Stimulated activated CD8-positive, alpha-beta memory T cell treated with anti-CD3 and anti-CD28 coated beads, Interleukin-4, amount 100 ng/mL, for 1 hour (primary cell): Measurements from ENCODE around the gene SETD5.
"Not testable (repeated sequence)": the region's sequence is repeated elsewhere in the genome, so short reads cannot be mapped to it uniquely, and the experiment has no call there.

Source experiments
- DNase-seq, 2 donors: peaks; one replicate each; pipeline ENCODE4 v3.0.0-alpha.2; 2020; ENCODE audit warnings: low read depth in 2 of 2, low spot score in 1 of 2

The SETD5 gene

DNA sequence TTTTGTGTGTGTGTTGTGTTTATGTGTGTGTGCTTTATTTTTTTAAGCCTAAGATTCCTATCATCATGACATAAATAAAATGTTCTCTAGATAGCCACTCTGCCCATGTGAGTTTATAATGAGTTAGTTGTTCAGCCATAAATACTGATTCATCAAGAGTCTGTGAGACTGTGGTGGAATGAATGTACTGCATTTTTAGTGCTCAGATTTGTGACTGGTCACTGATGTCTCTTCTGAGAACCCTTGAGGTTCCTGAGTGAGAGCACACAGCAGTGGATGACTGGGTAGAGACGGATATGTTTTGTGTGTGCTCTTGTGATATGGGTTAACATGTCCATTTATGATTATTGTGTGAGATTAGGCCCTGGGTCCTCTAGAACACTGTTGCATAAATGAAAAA is 51.2 kb downstream of the SETD5 start:
- DNase-seq: no peak

DNA sequence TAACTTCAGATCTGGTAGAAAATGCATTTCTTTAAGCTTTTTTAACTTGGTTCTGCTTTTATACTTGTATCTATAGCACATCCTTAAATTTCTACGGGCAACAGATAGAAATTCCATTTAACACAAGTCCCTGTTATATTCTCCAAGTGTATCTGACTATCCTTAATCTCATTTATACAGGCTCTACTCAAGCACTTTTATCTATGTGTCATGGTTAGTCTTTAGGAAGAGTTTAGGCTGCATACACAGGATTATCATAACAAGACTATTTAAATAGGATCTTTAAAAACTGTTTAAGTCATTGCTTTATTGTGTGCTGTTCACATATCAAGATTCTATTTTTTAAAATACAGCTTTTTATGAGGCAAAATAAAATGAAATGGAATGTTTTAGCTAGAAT is 52.7 kb downstream of the SETD5 start:
- DNase-seq: no peak

DNA sequence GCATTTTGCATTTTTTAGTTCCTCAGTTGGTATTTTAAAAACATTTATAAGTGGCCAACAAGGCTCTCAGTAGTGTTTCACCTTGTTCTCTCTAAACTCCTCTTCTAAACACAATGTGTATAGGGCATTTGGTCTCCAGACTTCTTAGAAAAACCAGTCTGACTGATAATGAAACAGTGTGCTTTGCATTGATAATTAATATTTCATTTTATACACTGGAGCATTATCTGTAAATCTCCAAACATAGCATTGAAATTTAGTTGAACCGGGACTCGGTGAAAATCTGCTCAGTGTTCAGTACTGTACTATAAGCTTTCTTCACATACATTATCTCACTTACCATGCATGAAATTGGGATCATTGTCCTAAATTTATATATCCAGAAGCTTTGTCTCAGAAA is 53.6 kb downstream of the SETD5 start:
- no peak for DNase-seq

DNA sequence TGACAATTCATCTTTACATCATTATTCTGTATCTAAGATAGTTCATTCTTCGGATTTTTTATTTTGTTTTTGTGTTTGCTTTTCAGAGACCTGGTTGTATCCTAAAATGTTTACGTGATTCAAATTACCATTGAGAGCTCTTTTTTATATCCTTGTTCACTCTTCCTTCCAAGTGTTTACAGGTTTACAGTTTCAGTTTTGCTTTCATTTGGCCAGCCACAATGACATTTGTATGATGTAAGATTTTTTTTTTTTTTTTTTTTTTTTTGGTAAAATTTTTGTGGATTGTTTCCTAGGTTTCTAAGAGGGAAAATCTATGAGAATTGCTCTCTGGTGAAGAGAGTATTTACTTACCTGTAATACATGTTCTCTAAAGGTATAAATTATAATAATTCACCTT is 55.0 kb downstream of the SETD5 start:
- no peak for DNase-seq

DNA sequence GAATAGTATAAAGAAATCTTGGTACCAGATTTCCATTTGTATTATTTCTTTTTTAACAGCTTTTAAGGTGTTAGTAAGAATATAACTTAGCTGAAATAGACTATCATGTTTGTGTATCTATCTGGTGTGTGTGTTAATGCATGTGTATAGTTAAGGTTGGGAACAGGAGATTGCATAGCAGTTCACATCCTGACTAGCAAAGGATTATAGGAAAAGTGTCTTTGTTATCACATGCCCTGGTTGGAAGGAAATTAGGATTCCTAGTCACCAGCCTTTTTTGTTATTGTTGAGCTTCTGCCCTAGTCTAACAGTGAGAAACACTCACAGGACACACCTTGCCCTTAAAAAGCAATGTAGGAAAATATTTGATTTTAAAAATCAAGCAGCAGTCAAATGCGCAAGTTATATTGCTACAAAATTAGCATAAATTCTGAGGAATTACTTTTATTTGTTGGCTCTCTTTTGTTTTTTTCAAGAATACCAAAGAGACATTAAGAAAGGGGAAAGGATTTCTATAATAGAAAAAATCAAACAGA is 58.2 kb downstream of the SETD5 start:
- no peak for DNase-seq

DNA sequence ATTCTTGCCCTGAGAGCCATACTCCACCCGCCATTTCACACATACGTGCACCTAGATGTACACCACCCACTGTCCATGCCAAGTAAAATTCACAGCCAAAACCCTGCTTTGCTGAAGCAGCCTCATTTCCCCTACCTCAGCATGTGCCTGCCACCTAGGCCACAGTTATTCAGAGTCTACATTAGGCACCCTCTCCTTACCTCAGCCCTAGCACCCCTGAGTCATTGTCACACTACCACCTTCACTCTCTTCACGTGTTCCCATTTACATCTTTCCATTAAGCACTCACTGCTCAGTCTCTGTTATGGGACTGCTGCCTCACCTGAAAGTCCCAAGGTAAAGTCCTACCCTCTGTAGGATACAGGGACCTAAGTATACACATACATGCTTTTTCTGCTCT is 70.0 kb downstream of the SETD5 start:
- no peak for DNase-seq

DNA sequence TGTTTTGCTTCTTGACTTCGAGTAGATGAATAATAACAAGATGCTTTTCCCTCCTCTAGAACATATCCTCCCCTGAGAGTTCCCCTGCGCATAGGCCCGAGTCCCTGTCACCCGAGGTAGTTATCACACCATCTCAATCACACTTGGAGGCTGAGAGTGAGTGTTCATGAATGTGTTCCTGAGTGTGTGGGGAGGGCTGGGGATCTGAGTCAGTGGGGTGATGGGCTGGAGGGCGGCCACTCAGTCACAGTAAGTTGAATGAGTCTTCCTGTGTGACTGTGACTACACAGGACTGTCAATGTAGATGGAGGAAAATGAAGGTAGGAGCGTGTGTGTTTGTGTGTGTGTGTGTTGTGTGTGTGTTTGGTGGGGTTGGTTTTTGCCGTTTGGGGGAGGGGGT is 71.0 kb downstream of the SETD5 start:
- no peak for DNase-seq

DNA sequence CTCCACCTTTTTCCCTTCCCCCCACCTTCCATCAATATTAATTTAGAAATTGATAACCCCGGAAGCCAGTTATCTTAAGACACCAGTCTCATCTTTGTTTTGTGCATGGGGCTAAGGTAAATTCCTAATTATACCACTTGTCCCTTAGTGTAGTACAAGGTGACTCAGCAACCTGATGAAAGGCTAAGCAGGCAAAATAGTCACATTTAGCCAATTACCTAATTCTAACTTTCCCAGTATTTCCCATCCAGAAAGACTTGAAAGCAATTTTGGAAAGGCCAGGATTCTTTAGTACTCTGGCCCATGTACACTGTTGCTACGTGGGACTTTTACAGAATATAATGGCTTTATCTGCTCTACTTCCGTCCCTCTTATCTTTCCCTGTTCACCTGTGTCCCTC is 72.6 kb downstream of the SETD5 start:
- DNase-seq: no peak

DNA sequence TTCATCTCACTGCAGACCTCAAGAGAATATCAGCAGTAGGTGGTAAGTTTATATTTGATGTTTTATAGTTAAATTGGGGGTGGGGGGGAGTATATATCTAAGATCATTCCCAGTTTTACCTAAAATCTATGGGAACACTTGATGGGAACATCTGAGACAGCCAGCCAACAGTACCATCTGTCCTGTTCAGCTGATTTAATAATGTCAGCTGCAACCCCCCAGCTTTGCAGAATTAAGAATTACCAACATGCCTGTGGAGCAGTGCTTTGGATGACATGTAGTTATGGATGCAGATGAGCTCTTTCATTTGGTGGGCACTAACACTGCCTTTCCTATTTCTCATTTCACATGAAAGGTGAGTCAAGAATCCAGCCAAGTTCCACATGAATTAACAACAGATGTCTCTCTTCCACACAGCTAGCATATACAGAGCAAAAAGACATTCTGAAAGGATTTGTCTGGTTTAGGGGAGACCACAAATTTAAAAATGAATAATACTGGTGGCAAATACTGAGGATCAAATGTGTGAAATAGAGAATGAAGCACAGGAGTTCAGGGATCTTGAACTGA is 76.2 kb downstream of the SETD5 start:
- DNase-seq: no peak

DNA sequence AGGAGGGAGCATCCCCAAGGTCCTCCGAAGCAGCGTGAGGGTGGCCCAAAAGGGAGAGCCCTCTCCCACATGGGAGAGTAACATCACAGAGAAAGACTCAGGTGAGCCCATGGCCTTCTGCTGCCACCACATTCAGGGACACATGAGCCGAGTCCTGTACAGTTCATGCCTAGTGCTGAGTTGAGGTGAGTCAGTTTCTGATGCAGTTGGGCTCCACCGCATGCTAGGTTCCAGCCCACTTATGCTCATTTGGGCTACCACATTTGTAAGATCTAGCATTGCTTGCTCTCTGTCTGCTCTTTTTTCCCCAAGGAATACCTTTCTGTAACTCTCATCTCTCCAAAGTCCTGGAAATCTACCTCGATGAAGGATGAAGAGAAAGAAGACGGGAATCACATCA is 77.1 kb downstream of the SETD5 start:
- no peak for DNase-seq

DNA sequence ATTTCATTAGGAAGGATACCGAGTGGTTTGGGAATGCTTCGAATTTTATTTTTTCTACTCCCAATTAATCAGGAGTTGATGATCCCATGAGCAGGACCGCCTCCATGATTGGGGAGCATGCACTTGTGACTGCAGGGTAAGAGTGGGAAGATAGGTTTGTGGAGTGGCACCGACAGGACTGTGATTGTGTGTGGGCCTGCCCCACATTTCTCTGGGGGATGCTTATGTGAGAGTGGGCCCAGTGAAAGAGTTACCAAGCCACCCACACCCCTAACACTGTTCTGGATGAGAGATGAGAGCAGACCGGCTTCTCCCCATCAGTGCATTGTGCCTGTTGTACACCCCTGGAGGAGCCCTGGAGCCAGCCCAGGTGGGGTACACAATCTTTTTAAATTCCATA is 79.5 kb downstream of the SETD5 start:
- DNase-seq: no peak

DNA sequence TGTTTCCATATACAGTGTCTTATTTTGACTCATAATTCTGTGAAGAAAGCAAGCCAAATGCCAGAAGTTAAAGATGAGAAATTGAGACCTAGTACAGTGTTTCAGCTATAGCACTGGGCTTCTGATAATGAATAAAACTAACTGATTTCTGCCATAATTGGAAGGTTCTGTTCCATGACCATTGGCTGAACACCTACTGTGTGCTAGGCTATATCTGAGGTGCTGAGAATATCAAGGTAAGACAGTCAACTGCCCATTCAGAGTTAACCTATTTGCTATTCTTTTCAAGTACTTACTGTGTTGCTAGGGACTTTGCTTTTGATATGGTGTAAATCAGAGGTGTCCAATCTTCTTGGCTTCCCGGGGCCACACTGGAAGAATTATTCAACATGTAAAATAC is 82.8 kb downstream of the SETD5 start:
- DNase-seq: no peak

DNA sequence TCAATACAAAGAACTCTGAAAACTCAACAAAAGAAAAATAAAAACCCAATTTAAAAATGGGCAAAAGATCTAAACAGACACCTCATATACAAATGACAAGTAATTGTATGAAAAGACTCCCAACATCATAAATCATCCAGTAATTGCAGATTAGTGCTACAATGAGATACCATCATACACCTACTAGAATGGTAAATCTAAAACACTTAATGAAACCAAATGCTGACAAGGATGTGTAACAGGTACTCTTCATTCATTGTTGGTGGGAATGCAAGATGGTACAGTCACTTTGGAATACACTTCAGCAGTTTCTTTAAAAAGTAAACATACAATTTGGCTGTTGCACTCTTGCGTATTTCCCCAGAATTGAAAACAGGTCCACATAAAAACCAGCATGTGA is 87.8 kb downstream of the SETD5 start:
- DNase-seq: no peak

DNA sequence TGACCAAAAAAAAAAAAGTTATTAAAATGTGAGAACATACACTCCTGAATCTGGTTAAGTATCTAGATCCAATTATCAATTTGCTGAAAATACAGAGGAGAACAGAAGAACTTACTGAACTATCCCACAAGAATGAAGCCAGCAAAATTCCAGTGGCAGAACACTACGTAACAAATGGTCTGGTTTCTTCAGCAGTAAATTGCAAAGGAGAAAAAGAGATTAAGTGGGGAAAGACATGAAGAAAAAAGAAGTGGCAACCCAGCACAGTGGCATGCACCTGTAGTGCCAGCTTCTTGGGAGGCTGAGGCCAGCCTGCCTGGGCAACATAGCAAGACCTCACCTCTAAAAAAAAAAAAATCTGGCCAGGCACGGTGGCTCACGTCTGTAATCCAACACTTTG is 94.1 kb downstream of the SETD5 start:
- DNase-seq: no peak

DNA sequence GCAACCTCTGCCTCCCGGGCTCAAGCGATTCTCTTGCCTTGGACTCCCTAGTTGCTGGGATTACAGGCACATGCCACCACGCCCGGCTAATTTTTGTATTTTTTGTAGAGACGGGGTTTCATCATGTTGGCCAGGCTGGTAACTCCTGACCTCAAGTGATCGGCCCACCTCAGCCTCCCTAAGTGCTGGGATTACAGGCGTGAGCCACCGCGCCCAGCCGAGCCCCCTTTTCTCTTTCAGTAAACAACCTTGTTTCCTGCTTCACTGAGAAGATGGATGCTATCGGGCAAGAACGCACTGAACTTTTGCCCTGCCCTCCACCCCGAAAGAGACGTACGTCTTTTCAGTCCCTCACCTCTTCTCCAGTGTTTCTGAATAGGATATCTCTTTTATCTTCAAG is 96.6 kb downstream of the SETD5 start:
- not testable (repeated sequence) for DNase-seq

DNA sequence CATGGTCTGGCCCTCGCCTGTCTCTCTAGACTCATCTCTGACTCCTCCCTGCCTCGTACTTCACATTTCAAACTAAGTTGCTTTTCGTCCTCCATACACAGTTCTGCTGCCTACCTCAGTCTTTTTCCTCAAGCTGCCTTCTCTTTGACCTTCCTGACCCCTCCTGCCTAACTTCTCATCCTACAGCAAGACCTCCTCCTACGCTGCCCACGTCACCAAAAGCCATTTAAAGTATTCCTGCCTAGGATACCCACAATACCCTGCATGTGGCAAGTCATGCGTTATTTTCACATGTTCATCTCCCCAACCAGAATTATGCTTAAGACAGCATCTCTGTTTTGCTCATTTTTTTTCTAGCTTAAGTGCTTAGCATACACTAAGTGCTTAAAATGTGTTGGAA is 99.5 kb downstream of the SETD5 start:
- no peak for DNase-seq

DNA sequence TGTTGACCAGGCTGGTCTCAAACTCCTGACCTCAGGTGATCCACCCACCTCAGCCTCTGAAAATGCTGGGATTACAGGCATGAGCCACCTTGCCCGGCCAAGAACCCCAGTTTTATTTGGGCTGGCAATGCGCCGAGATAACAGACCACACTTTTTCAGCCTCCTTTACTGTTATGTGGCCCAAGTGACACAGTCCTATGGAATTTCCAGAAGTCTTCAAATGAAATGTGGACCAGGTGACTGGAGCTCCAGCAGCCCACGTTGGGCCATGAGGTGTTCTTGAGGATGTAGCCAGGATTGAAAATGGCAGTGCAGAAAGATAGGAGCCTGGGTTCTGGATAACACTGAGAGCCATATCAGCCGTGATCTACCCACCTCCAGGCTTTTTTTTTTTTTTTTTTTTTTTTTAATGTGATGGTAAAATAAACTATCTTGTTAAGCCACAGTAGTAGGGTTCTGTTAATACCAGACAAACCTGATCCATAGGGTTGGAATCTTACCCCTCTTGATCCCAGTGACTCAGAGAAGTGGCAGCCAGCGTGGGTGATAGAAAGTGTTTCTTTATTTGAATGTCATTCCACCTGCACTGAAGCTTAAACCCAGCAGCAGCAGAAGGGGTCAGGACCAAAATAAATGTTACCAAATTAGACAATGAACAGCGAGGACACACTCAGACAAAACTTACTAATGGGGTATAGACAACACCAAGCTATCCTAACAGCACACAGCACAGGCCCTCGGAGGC is 100.6 kb downstream of the SETD5 start:
- no peak for DNase-seq

DNA sequence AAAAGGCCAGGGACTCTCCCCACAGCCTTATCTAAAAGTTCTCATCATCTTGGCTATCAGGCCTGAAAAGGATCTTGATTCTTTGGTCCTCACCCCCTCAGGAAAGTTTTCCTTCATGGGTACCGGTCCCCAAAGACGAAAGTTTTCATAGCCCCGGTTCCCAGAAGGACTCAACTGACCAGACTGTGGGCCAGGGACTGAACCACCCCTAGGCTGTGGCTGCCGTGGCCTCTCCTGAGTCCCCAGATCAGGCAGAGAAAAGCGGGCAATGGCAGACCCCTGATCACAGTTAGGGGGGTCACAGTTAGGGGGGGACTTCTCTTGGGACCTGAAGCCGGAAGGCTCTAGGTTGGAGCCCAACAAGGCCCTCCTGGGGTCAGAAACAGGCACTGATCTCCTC is 101.4 kb downstream of the SETD5 start:
- no peak for DNase-seq

DNA sequence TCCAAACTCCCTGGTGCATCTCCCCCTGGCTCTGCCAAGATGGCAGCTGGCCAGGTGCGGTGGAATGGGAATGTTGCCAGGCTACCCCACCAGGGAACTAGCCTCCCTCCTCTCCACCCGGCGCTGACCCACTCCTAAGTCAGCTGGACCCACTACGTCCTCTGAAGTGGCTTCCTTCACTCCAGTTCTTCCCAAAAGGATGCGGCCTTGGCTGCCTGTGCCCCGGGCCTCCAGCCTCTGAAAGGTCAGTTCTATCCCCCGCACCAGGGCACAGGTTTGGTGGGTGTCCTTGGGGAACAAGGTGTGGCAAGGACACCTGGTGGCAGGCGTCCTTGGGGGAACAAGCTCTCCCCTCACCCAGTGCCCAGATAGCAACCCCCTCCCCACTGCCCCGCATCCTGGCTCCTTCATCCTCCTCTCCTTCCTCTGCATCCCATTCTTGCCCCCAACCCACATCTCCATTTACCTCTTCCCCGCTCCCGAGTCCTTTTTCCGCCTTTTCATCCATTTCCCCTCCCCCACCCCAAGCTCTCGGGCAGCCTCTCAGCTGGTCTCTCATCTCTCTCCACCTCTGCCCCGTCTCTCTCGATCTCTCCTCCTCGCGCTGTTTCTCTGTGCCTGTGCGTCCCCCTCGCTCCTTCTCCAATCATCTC is 102.2 kb downstream of the SETD5 start:
- no peak for DNase-seq

DNA sequence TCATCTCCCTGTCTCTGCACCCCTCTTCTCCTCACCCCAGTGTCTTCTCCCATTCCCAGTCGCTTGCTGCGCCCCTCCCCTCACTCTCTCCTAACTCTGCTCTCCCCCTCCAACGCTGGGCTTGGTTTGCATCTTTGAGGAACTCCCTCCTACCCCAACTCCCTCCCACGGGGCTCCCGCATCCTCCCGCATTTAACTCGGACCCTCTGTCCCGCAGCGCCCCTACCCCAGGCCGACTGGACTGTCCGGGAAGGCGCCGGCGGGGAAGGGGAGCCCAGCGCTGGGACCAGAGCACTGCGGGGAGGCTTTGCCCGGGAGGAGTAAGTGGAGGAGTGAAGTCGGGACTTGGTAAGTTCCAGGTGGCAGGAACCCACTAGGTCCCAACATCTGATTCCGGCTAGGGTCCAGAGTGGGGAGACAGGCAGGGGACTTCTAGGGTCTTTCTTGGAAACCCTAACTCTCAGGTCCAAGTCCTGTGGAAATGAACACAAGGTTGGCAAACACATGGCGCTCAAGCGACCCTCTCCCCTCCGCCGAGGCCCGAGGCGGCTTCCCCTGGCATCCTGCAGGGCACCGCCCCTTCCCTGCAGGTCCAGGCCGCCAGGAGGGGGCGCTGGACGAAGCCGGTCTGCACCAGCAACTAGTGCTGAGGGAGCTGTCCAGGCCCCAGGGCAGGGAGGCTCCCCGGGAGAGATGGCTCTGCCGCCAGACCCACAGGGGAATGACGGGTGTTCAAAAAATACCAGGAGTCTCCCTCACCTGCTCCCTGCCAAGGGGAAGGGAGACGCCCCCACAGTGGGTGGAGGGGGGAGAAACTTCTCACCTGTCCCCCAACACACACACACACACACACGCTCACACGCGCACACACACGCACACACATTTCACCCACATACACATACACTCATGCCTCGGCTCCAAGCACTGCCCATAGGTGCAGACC is 103.0 kb downstream of the SETD5 start:
- DNase-seq: peak in 1 of 2 donors; percentile 31

DNA sequence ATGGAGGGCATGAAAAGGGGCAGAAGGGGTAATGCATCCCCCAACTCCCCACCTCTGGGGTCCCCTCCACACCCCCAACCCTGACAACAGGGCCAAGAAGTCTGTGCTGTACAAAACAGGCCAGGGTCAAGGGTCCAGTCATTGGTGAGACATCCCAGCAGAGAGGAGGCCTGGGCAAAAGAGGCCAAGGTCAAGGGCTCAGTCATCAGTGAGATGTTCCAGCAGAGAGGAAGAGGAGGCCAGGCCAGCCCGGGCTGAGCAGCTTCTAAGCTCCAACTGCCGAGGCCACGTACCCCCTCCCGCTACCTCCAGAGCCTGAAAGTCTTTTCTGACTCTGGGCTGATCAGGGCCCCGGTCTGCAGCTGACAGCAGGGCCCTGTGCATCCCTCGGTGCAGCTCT is 103.8 kb downstream of the SETD5 start:
- DNase-seq: no peak
